HepG2 (cell line): ENCODE measurements around the gene EPB41L2. TPM values are rescaled to one million over a fixed set of nuclear protein-coding genes. Genes with fewer than 3 reads are reported as not detected.

Source experiments
- HES4 ChIP-seq: sonication (generic); formaldehyde crosslinking; IDR thresholded peaks from 2 replicates; pipeline ENCODE4 v1.9.0; 2021; ENCODE audit warnings: mild to moderate bottlenecking, missing genetic modification reagents, borderline replicate concordance
- NFE2 ChIP-seq: sonication (generic); formaldehyde crosslinking; IDR thresholded peaks from 2 replicates; pipeline ENCODE4 v1.4.0; 2020; ENCODE audit warnings: missing genetic modification reagents
- NKX3-1 ChIP-seq: sonication (generic); formaldehyde crosslinking; IDR thresholded peaks from 2 replicates; pipeline ENCODE4 v1.5.0; 2020; ENCODE audit warnings: missing genetic modification reagents
- NR2F1 ChIP-seq, 2 experiments: fragments of 450-650 bp in 1 of 2; formaldehyde crosslinking in 1 of 2; IDR thresholded peaks; 2 replicates each; pipeline versions ENCODE4 v1.5.0 to v1.6.1; 2016 to 2020; ENCODE audit warnings: mild to moderate bottlenecking in 1 of 2, missing compliant biosample characterization in 1 of 2, missing genetic modification reagents in 1 of 2, moderate library complexity in 1 of 2
- POLR2AphosphoS5 ChIP-seq: IDR thresholded peaks from 2 replicates; pipeline ENCODE4 v1.6.1; 2012; ENCODE audit warnings: low read depth, low read length
- PREB ChIP-seq: sonication (generic); formaldehyde crosslinking; IDR thresholded peaks from 2 replicates; pipeline ENCODE4 v1.4.0; 2020; ENCODE audit warnings: missing genetic modification reagents
- RAD21 ChIP-seq: fragments of 450-650 bp; formaldehyde crosslinking; IDR thresholded peaks from 2 replicates; pipeline ENCODE4 v1.5.0; 2020; ENCODE audit warnings: mild to moderate bottlenecking
- RFX1 ChIP-seq: fragments of 450-650 bp; IDR thresholded peaks from 2 replicates; pipeline ENCODE4 v1.6.1; 2017
- TIGD3 ChIP-seq: sonication (generic); formaldehyde crosslinking; IDR thresholded peaks from 2 replicates; pipeline ENCODE4 v1.5.1; 2020; ENCODE audit warnings: mild to moderate bottlenecking, missing genetic modification reagents, borderline replicate concordance
- ZBTB26 ChIP-seq: IDR thresholded peaks from 2 replicates; pipeline ENCODE4 v1.6.1; 2016; ENCODE audit warnings: missing compliant biosample characterization, missing genetic modification reagents, borderline replicate concordance
- ZBTB39 ChIP-seq: sonication (generic); formaldehyde crosslinking; IDR thresholded peaks from 2 replicates; pipeline ENCODE4 v1.5.0; 2020; ENCODE audit warnings: missing genetic modification reagents
- ZBTB46 ChIP-seq: sonication (generic); formaldehyde crosslinking; IDR thresholded peaks from 2 replicates; pipeline ENCODE4 v1.4.0; 2020; ENCODE audit warnings: mild to moderate bottlenecking, missing genetic modification reagents, borderline replicate concordance
- ZFYVE20 ChIP-seq: sonication (generic); formaldehyde crosslinking; IDR thresholded peaks from 2 replicates; pipeline ENCODE4 v1.8.0; 2023; ENCODE audit warnings: low read depth, mild to moderate bottlenecking, moderate library complexity, missing genetic modification reagents, borderline replicate concordance
- ZNF124 ChIP-seq: sonication (generic); formaldehyde crosslinking; IDR thresholded peaks from 2 replicates; pipeline ENCODE4 v1.4.0; 2020; ENCODE audit warnings: missing genetic modification reagents
- ZNF160 ChIP-seq: sonication (generic); formaldehyde crosslinking; IDR thresholded peaks from 2 replicates; pipeline ENCODE4 v1.8.0; 2022; ENCODE audit warnings: mild to moderate bottlenecking, inconsistent platforms, missing genetic modification reagents
- ZNF280B ChIP-seq: sonication (generic); formaldehyde crosslinking; IDR thresholded peaks from 2 replicates; pipeline ENCODE4 v1.5.0; 2020; ENCODE audit warnings: missing genetic modification reagents, mild to moderate bottlenecking, borderline replicate concordance
- ZNF30 ChIP-seq: sonication (generic); formaldehyde crosslinking; IDR thresholded peaks from 2 replicates; pipeline ENCODE4 v1.5.0; 2020; ENCODE audit warnings: mild to moderate bottlenecking, missing genetic modification reagents
- polyA plus RNA-seq, 8 experiments: library from polyadenylated mRNA; depleted of rRNA in 3 of 8; stranded (reverse) in 7 of 8; unstranded in 1 of 8; fragments of >200 nt; fragmentation: Illumina TruSeq in 4 of 8; extraction: Trizol in 4 of 8; gene quantifications; 2 replicates each; pipeline versions ENCODE4 v1.2.1 to v1.2.3, GENCODE V29; 2011 to 2016; ENCODE audit warnings: low read depth in 4 of 8, missing spikeins in 1 of 8, mixed read lengths in 1 of 8; ENCODE audit not compliant: insufficient read depth in 1 of 8
- total RNA-seq, 5 experiments: library from RNA; depleted of rRNA; stranded (reverse); fragments of >200 nt; fragmentation: Illumina TruSeq; extraction: Trizol; gene quantifications; 2 replicates each; pipeline ENCODE4 v1.2.3, GENCODE V29; 2016; ENCODE audit warnings: low read depth in 1 of 5

The EPB41L2 gene
- total and polyA plus RNA-seq, 2 of the 13 experiments (the other 11 are each of a cell fraction or from before 2014, with no cell fraction given), result 41.7 to 56.4 TPM

- no peak for TF ChIP-seq ZNF280B (CRISPR knock-in tag)
- no peak; the same call in 1 of the 2 replicates for TF ChIP-seq ZNF124 (CRISPR knock-in tag)
- TF ChIP-seq PREB, result no peak
- no peak for TF ChIP-seq TIGD3 (CRISPR knock-in tag)
- no peak for TF ChIP-seq ZFYVE20
- TF ChIP-seq ZBTB26 (CRISPR knock-in tag), result peak; percentile 82; the same call in 1 of the 2 replicates
- no peak for TF ChIP-seq HES4 (CRISPR knock-in tag)
- TF ChIP-seq RFX1, result no peak
- no peak for TF ChIP-seq NFE2
- no peak for TF ChIP-seq ZBTB39 (CRISPR knock-in tag)
- TF ChIP-seq ZNF30 (CRISPR knock-in tag), result no peak
- peak; percentile 84; the same call in 1 of the 2 replicates for TF ChIP-seq NKX3-1 (CRISPR knock-in tag)
- TF ChIP-seq ZBTB46 (CRISPR knock-in tag), result no peak
- TF ChIP-seq NR2F1 (CRISPR knock-in tag; IDR thresholded peaks at IDR 0.05), result 0 out of 4 replicates have a peak, but pooled peaks of 1 of the 2 experiments have one; percentile 30
- TF ChIP-seq POLR2AphosphoS5, result no peak
- TF ChIP-seq ZNF160, result no peak
- no peak; the same call in none of the 2 replicates for TF ChIP-seq RAD21
Measured at GRCh38 chr6:130933712-130934200, 129.3 kb downstream of the EPB41L2 start (continued).
